Forelimb muscle (tissue), 1 donor: ENCODE measurements around the gene CALN1. TPM values are rescaled to one million over a fixed set of nuclear protein-coding genes. Genes with fewer than 3 reads are reported as not detected.
"Not testable (repeated sequence)": the region's sequence is repeated elsewhere in the genome, so short reads cannot be mapped to it uniquely, and the experiment has no call there.

Source experiments
- DNase-seq: peaks from one replicate; pipeline ENCODE4 v3.0.0-alpha.2; 2013; ENCODE audit warnings: low read depth
- polyA plus RNA-seq: library from polyadenylated mRNA; unstranded; fragments of 120-200 nt; gene quantifications from one replicate; pipeline ENCODE4 v1.2.1, GENCODE V29; 2013; ENCODE audit not compliant: insufficient read length

CALN1 gene
- polyA plus RNA-seq, 1 donor: 1.6 TPM

DNA sequence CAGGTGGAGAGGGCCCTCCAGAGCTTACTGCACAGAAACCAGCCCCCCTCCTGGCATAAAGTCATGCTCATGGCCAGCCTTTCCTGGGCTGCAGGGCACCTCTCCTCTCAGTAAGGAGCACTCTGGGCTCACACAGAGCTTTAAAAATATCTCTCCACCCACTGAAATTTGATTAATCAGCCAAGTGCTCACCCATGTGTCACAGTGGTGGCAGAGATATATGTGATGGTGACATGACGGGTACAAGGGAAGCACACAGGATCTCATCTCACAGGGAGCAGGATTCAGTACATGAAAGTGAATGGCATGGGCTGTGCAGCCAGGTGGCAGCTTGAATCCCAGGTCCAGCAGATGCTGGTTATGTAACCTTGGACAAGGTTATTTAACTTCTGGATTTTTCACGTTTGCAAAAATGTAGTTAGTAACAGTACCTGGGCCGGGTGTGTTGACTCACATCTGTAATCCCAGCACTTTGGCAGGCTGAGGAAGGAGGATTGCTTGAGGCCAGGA, 144.8 kb downstream of the CALN1 start:
- DNase-seq: no peak

DNA sequence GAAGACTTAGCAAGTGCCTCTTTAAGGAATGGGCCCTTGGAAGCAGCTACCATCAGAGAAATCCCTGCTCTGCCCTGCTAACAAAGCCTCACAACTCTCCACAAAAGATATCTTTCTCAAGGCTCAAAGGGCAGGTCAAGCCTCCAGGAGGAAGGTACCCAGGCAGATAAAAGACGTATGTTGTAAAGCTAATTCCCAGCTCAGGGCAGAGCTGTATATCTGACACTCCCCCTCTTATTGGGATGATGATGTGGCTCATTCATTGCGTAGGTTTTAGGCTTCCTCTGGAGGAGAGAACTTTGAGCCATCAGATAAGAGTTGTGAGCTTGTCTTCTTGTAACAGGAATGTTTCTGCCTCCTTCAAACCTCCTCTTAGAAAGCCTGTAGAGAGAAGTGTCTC, 145.4 kb downstream of the CALN1 start:
- DNase-seq: no peak

GRCh38 chr7:72265071-72265904, 146.8 kb downstream of the CALN1 start:
- no peak for DNase-seq

DNA sequence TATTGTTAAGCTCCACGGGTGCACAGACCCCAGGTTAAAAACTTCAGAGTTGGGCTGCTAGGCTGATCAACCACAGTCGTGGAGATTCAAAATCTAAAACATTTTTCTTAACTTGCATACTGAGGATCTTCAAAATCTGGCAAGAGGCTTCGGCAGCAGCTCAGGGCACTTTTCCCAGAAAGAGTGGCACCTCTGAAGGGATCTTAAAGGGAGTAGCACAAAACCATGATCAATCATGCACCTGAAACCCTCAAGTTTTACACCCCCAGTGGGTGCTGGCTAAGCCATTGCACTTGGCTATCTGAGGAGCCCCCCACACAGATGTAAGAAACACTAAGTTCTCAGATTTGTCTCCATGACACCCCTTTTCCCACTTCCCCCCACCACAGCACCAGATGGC, 151.7 kb downstream of the CALN1 start:
- no peak for DNase-seq

GRCh38 chr7:72258074-72258473, 154.1 kb downstream of the CALN1 start:
- DNase-seq: no peak

DNA sequence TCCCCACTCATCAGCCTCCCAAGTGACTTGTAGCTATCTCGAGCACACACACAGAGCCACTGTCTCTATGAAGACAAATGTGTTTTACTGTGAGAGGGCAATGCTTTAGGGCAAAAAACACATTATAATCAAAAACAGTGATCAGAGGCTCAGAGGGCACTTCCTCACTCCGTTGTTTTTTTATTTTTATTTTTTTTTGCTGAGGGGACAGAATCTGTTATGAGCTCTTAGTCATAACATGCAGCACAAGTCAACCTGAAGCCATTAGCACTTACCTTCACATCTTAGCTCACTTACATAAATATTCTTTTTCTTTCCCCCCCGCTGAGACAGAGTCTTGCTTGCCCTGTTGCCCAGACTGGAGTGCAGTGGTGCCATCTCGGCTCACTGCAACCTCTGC, 157.7 kb downstream of the CALN1 start:
- no peak for DNase-seq

GRCh38 chr7:72249106-72249505, 163.0 kb downstream of the CALN1 start:
- no peak for DNase-seq

DNA sequence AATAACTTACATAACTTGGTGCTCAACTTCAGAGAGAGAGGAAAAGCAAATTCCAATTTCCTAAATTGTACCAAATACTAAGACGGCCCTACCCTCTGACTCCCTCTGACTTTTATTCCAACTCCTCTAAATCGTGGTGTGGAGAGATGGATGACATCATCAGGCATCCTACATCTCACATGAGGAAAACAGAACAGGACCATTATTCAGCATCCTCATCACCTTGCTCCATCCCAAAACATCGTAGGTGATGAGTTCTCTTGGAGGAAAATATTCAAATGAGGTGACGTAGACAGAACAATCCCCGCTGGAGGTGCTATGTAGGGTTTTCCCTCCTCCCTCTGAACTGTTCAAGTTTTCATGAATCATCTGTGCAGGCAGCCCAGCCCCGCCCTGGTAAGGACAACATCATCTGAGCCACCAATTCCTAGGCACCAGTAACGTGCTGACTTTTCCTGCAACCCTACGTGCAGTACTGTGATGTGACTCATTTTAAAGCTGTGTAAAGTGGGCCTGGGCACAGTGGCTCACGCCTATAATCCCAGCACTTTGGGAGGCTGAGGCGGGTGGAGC, 167.2 kb downstream of the CALN1 start:
- no peak for DNase-seq

DNA sequence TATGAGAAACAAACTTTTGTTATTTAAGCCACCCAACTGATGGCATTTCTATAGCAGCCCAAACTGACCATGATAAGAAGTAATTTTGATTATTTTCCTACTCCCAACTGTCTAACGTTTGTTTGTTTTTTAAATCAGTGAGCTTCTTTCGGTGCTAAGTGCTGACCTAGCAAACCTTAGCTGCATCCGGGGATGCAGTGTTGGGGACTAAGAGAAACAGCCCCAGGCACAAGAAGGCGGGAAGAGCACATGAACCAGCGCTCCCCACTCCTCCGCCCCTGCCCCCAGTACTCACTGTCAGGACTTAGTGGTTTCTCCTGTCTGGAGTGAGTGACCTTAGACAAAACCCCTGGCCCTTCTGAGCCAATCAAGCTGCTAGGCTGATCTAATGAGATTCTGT, 168.8 kb downstream of the CALN1 start:
- DNase-seq: no peak

DNA sequence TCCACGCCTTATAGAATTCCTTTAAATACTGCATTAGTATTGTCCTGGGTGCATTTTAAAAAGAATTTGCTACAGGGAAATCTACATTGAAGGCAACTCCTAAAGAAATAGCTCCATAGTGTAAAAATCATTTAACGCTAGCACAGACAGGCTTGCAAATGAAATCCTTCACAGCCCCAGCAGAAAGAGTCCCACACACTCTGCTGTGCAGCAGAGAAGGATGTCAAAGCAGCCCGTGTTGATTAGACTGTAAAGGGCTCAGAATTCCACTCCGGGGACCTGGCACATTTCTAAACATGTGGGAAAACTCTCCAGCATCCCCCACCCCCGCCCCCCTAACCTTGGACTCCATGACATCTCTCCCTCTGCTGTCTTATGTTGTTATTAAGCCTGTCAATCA, 176.8 kb downstream of the CALN1 start:
- DNase-seq: no peak

- DNase-seq: no peak
Observed at GRCh38 chr7:72234086-72234485, 178.1 kb downstream of the CALN1 start.

- no peak for DNase-seq
Observed at GRCh38 chr7:72230281-72230680, 181.9 kb downstream of the CALN1 start.

GRCh38 chr7:72223351-72223750, 188.8 kb downstream of the CALN1 start:
- DNase-seq: no peak

GRCh38 chr7:72222136-72222535, 190.0 kb downstream of the CALN1 start:
- no peak for DNase-seq

- no peak for DNase-seq
Observed at GRCh38 chr7:72219500-72219899, 192.6 kb downstream of the CALN1 start.

DNA sequence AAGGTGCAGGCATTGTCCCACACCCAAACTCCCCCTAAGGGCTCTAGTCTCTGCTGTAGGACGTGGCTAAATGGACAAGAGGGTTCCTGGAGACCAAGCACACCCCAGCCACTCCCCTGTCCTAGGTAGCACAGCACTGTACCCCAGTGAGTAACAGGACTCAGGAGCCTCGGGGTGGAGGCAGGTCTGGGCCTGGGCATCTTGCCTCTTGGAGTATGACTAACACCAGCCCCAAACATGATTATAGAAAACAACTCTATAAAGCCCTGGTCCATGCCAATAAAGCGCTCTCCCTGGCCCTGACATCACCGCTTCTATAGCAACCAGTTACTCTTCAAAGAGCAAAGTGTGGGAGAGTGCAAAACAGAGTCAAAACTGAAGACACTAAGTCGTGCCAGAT, 195.0 kb downstream of the CALN1 start:
- DNase-seq: no peak

DNA sequence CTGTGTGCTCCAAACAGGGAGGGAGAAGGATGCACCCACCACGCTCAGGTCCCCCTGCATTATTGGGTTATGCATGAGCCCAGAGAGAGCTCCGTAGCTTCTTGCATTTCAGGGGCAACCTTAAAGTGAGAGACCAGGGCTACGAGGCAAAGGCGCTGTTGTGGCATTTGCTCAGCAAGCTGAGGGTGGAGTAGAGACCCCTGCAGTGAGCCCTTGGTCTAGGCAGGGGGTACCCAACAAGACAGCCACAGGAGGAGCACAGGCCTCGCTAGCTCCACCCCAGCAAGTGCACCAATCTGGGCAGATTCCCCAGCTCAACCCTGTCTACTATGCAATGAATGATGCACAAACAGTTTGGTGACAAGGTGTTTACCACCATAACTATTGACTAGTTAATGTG, 198.4 kb downstream of the CALN1 start:
- DNase-seq: no peak

- no peak for DNase-seq
Observed at GRCh38 chr7:72213081-72213480, 199.1 kb downstream of the CALN1 start.

DNA sequence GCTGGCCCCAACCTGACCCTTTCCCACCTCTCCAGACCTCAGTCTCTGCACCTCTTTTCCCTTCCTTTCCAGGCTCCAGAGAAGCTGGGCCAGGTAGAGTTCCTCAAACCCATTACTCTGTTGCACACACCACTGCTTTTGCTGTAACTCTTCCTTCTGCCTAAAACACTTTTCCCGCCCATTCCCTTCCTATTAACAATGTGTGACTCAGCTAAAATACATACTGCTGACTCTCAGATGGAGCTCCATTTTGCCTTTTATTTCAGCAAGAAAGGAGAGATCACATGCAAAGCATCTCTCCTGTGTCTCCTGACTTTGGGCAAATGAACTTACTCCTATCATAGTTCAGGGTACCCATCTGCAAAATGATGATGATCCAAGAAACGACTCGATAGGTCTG, 201.0 kb downstream of the CALN1 start:
- DNase-seq: no peak

DNA sequence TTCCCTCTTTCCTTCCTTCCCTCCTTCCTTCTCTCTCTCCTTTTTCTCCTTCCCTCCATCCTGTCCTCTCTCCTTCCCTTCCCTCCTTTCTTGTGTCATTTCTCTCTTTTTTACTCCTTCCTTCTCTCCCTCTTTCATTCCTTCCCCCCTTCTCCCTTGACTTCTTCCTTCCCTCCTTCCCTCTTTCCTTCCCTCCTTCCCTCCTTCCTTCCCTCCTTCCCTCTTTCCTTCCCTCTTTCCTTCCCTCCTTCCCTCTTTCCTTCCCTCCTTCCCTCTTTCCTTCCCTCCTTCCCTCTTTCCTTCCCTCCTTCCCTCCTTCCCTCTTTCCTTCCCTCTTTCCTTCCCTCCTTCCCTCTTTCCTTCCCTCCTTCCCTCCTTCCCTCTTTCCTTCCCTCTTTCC, 203.1 kb downstream of the CALN1 start:
- DNase-seq: not testable (repeated sequence)

DNA sequence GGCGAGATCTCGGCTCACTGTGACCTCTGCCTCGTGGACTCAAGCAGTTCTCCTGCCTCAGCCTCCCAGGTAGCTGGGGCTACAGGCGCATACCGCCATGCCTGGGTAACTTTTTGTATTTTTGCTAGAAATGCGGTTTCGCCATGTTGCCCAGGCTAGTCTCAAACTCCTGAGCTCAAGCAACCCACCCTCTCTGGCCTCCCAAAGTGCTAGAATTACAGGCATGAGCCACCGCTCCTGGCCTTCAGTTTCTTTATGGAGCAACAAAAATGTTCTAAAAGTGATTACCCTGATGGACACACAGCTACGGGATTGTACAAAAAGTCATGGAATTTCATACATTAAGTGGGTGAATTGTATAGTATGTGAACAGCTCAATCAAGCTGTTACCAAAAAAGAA, 216.0 kb downstream of the CALN1 start:
- no peak for DNase-seq

DNA sequence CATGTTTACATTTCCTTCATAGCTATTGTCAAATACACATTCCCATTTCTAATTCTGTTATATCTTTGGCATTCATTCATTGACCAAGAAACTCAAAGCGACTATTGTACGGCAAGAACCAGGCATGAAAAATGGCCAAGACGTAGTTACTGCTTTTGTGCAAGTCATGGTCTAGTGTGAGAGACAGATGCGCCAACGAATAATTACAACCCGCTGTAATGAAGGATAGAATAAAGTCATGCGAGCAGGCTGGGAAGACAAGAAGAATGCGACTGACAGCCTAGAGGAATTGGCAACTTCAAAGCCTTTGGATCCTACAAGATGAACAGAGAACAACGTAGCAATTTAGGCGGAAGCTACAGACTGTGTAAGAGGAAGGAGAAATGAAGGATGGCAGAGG, 221.2 kb downstream of the CALN1 start:
- no peak for DNase-seq

DNA sequence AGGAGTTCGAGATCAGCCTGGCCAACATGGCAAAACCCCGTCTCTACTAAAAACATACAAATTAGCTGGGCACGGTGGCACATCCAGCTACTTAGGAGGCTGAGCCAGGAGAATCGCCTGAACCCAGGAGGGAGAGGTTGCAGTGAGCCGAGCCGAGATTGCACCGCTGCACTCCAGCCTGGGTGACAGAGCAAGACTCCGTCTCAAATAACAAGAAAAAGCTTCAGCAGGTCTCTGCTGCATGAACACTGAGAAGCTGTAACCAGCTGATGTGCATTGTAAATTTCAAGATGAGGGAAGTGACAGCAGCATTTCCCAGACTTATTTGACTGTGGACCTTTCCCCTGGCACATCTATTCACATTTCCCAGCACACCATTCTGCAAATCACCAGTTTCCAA, 222.0 kb downstream of the CALN1 start:
- no peak for DNase-seq
